AG20443 (cell line): ENCODE data around the gene HAAO.

Experiments
- DNase-seq: peaks from one replicate; pipeline ENCODE4 v3.0.0; 2012; ENCODE audit warnings: low spot score, mixed read lengths

The HAAO gene

DNA sequence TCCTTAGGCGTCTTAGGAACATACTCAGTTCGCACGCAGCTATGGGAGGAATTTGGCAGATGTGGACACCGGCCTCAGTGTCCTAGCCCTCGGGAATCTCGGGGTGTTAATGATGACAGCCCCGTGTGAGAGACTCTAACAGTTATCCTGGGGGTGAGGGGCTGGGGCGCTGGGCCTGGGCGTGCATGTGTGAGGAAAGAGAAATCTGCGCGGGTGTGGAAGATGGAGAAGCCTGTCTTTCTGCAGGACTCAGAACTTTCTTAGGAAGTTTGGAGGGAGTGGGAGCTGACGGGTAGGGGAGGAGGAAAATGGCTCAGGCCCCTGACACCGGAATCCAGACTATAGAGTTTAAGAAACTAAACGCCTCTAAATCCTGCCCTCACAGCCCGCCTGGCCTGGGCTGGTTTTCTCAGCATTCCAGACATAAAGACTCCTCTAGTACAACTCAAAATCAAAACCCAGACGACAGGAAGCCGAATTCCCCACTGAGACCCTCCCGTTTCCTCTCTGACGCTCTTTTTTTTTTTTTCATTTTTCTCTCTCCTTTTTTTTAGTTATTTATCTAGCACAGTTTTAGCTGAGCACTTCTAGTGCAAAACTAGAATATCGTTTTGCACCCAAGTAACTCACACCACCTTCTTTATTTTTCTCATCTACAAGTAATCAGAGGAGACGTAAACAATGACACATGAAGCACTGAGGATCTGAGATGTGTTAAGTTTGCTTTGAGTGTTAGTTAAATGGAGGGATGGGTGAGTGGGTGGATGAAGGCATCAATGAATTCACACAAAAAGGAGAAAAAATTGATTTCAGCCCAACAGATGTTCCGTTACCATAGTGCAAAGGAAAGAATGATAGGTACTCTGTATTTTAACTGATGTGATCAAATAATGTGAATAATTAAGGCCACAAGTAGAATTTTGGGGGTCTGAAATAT, 1.2 kb upstream of the HAAO start:
- DNase-seq: no peak

- DNase-seq: no peak
These were observed 248 bp downstream of the HAAO start for GRCh38 chr2:42792087-42792582.

DNA sequence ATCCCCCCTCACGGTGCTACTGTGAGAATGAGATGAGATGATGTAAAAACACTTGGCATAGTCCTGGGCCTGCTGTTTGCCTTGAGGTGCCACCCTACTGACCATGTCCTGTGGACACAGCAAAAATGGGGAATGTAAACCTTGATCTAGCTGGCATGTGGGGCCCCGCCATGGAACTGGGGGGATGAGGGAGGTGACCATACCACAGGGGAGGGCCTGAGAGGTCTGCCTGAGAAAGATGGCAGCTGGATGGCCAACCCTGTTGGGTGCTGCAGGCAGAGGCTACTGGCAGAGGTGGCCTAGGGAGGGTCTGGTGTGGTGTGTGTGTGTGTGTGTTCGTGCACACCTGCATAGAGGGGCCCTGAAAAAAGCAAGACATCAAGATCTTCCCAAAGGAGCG, 777 bp downstream of the HAAO start:
- DNase-seq: no peak

GRCh38 chr2:42789751-42790150, 2.6 kb downstream of the HAAO start:
- DNase-seq: no peak

DNA sequence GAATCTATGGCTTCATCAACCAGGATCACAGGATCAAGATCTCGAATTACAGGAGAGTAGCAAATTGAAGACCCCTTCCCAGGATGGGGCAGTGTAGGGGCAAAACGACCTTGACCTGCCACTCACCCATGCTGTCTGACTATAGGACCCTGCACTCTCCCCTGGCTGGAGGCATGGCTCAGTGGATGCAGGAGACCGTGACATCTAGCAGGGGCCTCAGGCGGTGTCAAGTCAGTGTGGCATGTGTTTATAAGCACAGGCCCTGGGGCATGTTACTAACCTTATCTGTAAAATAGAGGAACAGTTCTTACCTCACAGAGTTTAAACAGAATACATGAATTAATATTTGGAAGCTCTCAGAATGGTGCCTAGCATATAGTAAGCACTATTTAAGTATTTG, 3.5 kb downstream of the HAAO start:
- no peak for DNase-seq

DNA sequence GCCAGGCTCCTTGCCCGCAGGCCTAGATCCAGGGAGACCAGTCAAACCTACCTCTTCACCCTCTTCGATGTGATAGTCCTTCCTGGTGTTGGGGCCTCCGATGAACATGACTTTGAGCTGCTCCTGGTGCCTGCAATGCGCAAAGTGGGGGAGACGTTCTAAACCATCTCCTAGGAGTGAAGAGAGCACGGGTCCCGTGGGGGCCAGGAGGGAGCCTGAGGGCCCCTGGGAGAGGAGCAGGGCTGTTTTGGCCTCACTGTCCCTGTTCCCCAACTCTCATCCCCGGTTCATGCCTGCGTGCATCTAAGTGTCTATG, 3.9 kb downstream of the HAAO start:
- no peak for DNase-seq

- DNase-seq: no peak
These were observed 4.5 kb downstream of the HAAO start for GRCh38 chr2:42787788-42788477.

- no peak for DNase-seq
These were observed 5.0 kb downstream of the HAAO start for GRCh38 chr2:42787424-42787787.

GRCh38 chr2:42786561-42787345, 5.6 kb downstream of the HAAO start:
- no peak for DNase-seq

DNA sequence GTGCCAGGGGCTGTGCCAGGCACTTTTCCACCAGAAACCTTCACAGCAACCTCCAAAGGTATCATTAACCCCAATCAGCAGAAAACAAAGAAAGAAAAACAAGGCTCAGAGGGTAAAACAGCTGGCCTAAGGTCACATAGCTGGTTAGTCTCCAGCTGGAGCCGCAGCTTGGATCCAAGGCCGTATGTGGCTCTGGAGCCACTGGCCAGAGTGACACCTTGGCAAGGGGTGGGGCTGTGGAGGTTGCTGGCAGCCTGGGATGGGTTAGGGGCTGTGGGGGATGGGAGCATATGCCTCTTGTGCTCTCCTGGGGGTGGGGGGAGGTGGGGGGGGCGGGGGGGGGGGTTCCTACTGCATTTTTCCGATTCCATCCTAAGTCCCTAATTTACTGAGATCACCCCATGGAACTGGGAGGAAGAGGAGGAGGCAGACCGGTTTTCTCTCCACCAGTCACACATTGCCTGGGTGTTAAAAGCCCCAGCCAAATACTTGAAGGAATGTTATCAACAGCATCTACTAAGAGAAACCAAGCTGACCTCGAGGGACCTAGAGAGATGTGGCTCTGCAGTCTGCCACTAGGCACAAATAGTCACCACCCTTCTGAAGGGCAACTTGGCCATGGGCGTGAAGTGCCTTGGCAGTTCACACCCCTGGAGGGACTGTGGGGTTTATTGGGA, 8.0 kb downstream of the HAAO start:
- DNase-seq: peak; percentile 3

DNA sequence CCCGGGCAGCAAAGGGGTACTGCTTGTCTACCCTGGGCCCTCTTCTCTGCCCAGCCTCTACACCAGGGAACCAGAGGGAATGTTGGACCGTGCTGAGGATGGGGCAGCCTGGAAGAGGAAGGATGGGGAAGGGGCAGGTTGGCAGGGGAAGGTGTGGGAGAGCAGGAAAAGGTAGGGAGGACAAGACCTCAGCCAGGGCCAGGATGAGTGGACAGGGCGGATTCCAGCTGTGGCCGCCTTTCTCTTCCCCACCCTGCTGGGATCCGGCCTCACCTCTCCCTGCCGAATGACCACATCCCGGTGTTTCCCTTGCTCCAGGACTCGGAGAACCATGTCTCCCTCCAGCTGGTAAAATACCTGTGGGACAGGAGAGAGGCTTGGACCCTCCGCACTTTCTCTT, 8.9 kb downstream of the HAAO start:
- DNase-seq: no peak

DNA sequence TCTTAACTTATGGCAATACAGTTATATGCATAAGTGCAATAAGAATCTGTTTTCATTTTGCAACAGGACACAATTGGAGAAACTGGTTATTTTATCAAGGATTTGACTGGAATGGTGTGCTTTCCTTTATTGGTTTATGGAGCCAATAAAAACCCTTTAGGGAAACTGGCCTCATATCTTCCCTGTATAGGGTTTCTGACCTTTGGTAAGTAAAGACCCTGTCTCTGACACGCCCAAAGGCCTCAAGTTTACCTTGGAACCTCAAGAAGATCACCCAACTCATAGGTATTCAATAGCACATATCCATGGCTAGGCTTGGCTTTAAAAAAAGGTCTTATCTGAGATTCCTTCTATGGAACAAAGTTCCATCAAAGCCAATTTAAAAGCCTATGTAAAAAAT, 11.2 kb downstream of the HAAO start:
- no peak for DNase-seq

- no peak for DNase-seq
These were observed 14.2 kb downstream of the HAAO start for GRCh38 chr2:42777883-42778805.

DNA sequence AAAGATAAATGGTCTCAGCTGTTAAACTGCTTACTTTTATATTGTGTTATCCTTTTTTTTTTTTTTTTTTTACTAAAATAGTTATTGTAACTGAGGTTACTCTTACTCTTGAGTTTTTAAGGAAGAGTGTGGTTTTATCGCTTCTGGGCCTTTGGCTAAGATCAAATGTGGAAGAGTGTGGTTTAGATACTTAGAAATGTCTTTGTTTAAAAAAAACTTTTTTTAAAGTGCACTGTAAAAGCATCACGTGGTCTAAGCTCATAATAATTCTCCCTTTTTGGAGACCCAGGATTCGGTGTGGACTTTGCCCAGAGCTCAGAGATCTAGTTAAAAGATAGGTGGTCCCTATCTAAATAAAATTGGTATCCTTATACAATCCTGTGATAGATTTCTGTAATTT, 16.6 kb downstream of the HAAO start:
- DNase-seq: no peak

DNA sequence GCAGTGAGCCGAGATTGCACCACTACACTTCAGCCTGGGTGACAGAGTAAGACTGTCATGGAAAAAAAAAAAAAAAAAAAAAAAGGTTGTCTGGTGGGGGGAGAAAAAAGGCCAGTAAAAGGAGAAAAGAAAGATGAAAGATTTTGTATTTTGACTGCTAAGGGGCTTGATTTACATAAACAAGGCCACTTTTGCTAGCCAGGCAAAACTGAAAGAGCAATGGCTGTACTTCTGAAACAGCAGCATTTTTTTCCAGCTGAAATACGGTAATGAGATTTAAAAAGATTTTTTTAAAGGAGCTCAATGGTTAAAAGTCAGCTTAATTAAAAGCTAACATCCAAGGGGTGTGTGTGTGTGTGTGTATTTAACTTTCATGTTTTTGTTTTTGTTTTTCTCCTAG, 17.2 kb downstream of the HAAO start:
- no peak for DNase-seq

GRCh38 chr2:42771546-42772153, 20.7 kb downstream of the HAAO start:
- no peak for DNase-seq

DNA sequence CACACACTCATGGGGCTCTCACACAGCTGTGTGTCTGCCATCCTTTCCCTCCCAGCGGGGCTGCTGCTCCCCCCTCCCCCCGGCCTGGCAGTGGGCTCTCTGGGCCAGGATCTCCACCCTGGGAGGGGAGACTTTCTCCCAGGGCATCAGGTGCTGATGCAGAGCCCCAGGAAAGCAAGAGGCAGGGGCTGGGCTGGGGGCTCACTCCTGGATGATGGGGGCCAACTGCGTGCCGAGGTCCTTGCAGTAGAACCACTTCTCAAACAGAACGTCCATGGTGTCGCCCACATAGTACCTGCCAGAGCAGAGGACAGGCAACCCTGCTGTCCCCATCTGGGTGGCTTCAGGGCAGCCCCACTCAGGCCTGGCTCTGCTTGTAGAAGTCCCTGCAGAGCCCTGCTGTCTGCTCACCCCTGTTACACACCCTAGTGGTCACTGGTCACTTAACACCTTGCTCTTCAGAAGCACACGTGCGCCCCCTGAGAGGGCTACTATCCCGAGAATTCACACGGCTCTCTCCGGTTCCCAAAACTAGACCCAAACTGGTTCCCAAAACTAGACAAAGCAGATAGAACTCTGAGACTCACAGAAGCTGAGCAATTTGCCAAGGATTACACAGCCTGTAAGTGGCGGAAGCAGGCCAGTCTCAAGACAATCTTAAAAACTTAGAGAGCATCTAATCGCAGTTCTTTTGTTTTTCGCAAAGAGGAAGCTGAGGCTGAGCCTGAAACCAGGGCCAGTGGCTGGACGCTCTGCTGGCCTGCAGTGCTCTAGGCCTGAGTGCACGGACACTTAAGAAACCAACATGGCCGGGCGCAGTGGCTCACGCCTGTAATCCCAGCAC, 21.9 kb downstream of the HAAO start:
- DNase-seq: peak; percentile 70

- DNase-seq: no peak
These were observed 22.6 kb downstream of the HAAO start for GRCh38 chr2:42769583-42770287.

- DNase-seq: no peak
These were observed 23.6 kb downstream of the HAAO start for GRCh38 chr2:42768706-42769256.
